ENCODE results near the gene CADM1.

The CADM1 gene

DNA sequence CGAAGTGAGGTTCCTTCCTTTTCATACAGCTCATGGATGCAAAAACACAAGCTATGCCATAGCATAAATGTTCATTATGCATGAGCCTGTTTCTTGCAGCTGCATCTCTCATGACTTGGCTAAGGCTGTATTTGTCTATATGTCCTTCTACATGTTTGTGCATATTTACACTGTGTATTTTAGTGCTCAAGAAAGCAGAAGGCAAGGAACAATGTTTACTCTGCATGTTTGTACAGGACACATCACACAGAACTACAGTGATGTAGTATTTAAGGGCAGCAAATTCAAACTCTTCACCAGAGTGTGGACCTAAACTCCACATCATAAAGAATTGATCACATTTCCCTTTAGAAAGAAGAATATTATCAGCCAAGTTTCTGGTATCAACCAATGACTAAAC, 170.3 kb downstream of the CADM1 start:
- Histone ChIP-seq H3K4me2 (ENCODE audit: low read depth, low read length) (no peak overlapping the region), H2AFZ (ENCODE audit: low read length) (no peak overlapping the region), H3K9me3 (replicated peaks; ENCODE audit: insufficient read depth, low read length) (no peaks in the 10 kb centered on the region), H4K20me1 (ENCODE audit: insufficient read depth, low read length) (no peaks in the 10 kb centered on the region), H3K9me2 (replicated peaks; ENCODE audit: insufficient read depth, low read length) (no peaks in the 10 kb centered on the region), H3K27me3 (replicated peaks; ENCODE audit: insufficient read depth, low read length) (no peaks in the 10 kb centered on the region), H3K36me3 (replicated peaks; ENCODE audit: insufficient read depth, low read length) (no peaks in the 10 kb centered on the region), H3K79me2 (ENCODE audit: low read length) (peaks cover 40% of the 10 kb centered on the region), H3K4me1 (ENCODE audit: low read length) (no peaks in the 10 kb centered on the region), H3K9ac (ENCODE audit: low read length) (no peak overlapping the region), H3F3A (ENCODE audit: insufficient read depth, low read length) (no peaks in the 10 kb centered on the region), H3K4me3 (ENCODE audit: low read length) (no peak overlapping the region), H3K27ac (ENCODE audit: low read length) (no peak overlapping the region)
- TF ChIP-seq EZH2phosphoT487 (IDR thresholded peaks at IDR 0.05; ENCODE audit: low read length), result no peak
- no peak for TF ChIP-seq EZH2 (optimal IDR thresholded peaks at IDR 0.05; ENCODE audit: low read depth, low read length)
- TF ChIP-seq, protein P1, sequence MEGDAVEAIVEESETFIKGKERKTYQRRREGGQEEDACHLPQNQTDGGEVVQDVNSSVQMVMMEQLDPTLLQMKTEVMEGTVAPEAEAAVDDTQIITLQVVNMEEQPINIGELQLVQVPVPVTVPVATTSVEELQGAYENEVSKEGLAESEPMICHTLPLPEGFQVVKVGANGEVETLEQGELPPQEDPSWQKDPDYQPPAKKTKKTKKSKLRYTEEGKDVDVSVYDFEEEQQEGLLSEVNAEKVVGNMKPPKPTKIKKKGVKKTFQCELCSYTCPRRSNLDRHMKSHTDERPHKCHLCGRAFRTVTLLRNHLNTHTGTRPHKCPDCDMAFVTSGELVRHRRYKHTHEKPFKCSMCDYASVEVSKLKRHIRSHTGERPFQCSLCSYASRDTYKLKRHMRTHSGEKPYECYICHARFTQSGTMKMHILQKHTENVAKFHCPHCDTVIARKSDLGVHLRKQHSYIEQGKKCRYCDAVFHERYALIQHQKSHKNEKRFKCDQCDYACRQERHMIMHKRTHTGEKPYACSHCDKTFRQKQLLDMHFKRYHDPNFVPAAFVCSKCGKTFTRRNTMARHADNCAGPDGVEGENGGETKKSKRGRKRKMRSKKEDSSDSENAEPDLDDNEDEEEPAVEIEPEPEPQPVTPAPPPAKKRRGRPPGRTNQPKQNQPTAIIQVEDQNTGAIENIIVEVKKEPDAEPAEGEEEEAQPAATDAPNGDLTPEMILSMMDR (IDR thresholded peaks at IDR 0.05; ENCODE audit: low read length), result no peak
- DNase-seq, result no peak

DNA sequence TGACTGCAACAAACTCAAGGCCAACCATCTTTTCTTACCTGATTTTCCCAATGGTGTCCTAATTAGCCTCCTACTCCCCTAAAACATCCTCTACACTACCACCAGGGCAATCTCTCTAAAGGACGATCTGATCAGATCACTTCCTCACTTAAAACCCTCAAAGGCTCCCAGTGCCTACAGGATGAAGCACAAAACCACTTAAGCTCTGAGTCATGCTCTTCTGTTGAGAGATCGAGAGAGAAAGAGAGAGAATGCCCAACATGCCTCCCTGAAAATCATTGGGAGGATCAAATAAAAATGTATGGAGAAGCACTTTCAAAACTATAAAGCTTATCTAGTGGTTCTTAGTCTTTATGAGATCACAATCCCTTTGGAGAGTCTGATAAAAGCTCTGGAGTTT, 171.1 kb downstream of the CADM1 start:
- no peaks in the 10 kb centered on the region for H3K36me3 ChIP-seq (replicated peaks; ENCODE audit: insufficient read depth, low read length)
- H3K4me2 ChIP-seq (ENCODE audit: low read depth, low read length), result no peak overlapping the region
- no peaks in the 10 kb centered on the region for H3F3A ChIP-seq (ENCODE audit: insufficient read depth, low read length)
- H2AFZ ChIP-seq (ENCODE audit: low read length), result no peak overlapping the region
- H3K79me2 ChIP-seq (ENCODE audit: low read length), result peaks cover 40% of the 10 kb centered on the region
- TF ChIP-seq EZH2phosphoT487 (IDR thresholded peaks at IDR 0.05; ENCODE audit: low read length) (no peak), EZH2 (optimal IDR thresholded peaks at IDR 0.05; ENCODE audit: low read depth, low read length) (no peak)
- TF ChIP-seq, protein P1 (IDR thresholded peaks at IDR 0.05; ENCODE audit: low read length), result no peak
- no peaks in the 10 kb centered on the region for H3K9me2 ChIP-seq (replicated peaks; ENCODE audit: insufficient read depth, low read length)
- no peak for DNase-seq
- no peaks in the 10 kb centered on the region for H3K4me1 ChIP-seq (ENCODE audit: low read length)
- H4K20me1 ChIP-seq (ENCODE audit: insufficient read depth, low read length), result no peaks in the 10 kb centered on the region
- no peaks in the 10 kb centered on the region for H3K9me3 ChIP-seq (replicated peaks; ENCODE audit: insufficient read depth, low read length)
- no peak overlapping the region for H3K9ac ChIP-seq (ENCODE audit: low read length)
- H3K27me3 ChIP-seq (replicated peaks; ENCODE audit: insufficient read depth, low read length), result no peaks in the 10 kb centered on the region
- no peak overlapping the region for H3K4me3 ChIP-seq (ENCODE audit: low read length)
- no peak overlapping the region for H3K27ac ChIP-seq (ENCODE audit: low read length)

DNA sequence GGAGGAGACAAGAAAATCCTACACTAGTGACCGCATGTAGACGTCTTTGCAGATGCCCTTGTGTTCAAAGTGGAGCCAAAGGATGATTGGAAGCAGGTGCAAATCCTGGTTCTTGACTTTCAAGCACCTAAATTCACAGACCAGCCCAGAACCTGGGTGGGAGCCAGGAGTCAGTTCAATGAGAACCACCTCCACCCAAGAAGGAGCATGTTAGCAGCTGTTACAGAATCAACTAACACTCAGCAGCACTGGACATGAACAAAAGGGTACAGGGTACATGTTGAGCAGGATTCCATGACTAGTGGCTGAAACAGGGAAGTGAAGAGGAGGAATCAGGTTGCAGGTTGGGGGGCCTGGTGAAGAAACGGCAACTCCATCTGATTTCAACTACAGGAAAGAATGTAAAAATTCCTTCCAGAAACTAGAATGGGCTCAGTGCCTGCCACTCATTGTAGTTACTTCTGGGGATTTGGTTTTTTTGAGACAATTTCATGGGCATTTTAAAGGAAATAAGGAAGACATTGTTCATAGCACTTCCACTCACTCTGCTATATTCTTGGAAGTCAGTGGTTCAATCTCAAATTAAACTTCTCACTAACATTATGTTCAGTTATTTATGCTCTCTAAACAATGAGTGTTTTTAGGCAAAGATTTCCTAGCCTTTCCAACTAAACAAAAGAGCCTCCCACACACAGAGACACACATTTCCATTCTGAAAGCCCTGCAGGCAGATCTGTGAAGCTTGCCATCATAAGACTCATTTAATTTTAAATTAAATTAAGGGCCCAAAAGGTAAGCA, 173.3 kb downstream of the CADM1 start:
- no peaks in the 10 kb centered on the region for H4K20me1 ChIP-seq (ENCODE audit: insufficient read depth, low read length)
- no peaks in the 10 kb centered on the region for H3K36me3 ChIP-seq (replicated peaks; ENCODE audit: insufficient read depth, low read length)
- DNase-seq, result no peak
- H3K4me2 ChIP-seq (ENCODE audit: low read depth, low read length), result no peak overlapping the region
- no peaks in the 10 kb centered on the region for H3K9me3 ChIP-seq (replicated peaks; ENCODE audit: insufficient read depth, low read length)
- H3F3A ChIP-seq (ENCODE audit: insufficient read depth, low read length), result no peaks in the 10 kb centered on the region
- no peak overlapping the region for H3K4me3 ChIP-seq (ENCODE audit: low read length)
- no peaks in the 10 kb centered on the region for H3K4me1 ChIP-seq (ENCODE audit: low read length)
- peaks cover 40% of the 10 kb centered on the region for H3K79me2 ChIP-seq (ENCODE audit: low read length)
- no peak overlapping the region for H3K9ac ChIP-seq (ENCODE audit: low read length)
- H3K27ac ChIP-seq (ENCODE audit: low read length), result no peak overlapping the region
- H3K27me3 ChIP-seq (replicated peaks; ENCODE audit: insufficient read depth, low read length), result no peaks in the 10 kb centered on the region
- no peak for TF ChIP-seq EZH2 (optimal IDR thresholded peaks at IDR 0.05; ENCODE audit: low read depth, low read length)
- TF ChIP-seq, protein P1 (IDR thresholded peaks at IDR 0.05; ENCODE audit: low read length), result no peak
- no peak for TF ChIP-seq EZH2phosphoT487 (IDR thresholded peaks at IDR 0.05; ENCODE audit: low read length)
- no peak overlapping the region for H2AFZ ChIP-seq (ENCODE audit: low read length)
- H3K9me2 ChIP-seq (replicated peaks; ENCODE audit: insufficient read depth, low read length), result no peaks in the 10 kb centered on the region
